AG10803 (cell line): ENCODE results near the gene SIGLEC6.
A peak's percentile ranks its signal among the peaks of the same experiment; 100 is the strongest.

ENCODE experiments used
- DNase-seq: peaks from one replicate; pipeline ENCODE4 v3.0.0; 2010; ENCODE audit warnings: low read depth
- H3K4me3 ChIP-seq: 2 replicates; pipeline ENCODE4 v1.5.1; 2011; ENCODE audit warnings: mild to moderate bottlenecking, low read length, control low read depth
- CTCF ChIP-seq: conservative IDR thresholded peaks from 2 replicates; pipeline ENCODE4 v1.5.1; 2011; ENCODE audit warnings: mild to moderate bottlenecking, low read length, control low read depth, inconsistent platforms

Gene SIGLEC6

GRCh38 chr19:51559240-51559639, 27.8 kb upstream of the SIGLEC6 start:
- DNase-seq = no peak
- no peak overlapping the region for H3K4me3 ChIP-seq
- TF ChIP-seq CTCF = no peak

- H3K4me3 ChIP-seq = no peak overlapping the region
- peak; percentile 46 for DNase-seq
- TF ChIP-seq CTCF = no peak
Observed at GRCh38 chr19:51552996-51553725, 21.7 kb upstream of the SIGLEC6 start.

- TF ChIP-seq CTCF = no peak
- no peak overlapping the region for H3K4me3 ChIP-seq
- no peak for DNase-seq
Observed at GRCh38 chr19:51552608-51552995, 21.1 kb upstream of the SIGLEC6 start.

- TF ChIP-seq CTCF = no peak
- no peak overlapping the region for H3K4me3 ChIP-seq
- no peak for DNase-seq
Observed at GRCh38 chr19:51551673-51552432, 20.4 kb upstream of the SIGLEC6 start.

- DNase-seq = no peak
- no peak overlapping the region for H3K4me3 ChIP-seq
- no peak for TF ChIP-seq CTCF
Observed at GRCh38 chr19:51550848-51551672, 19.6 kb upstream of the SIGLEC6 start.

- no peak for DNase-seq
- no peak for TF ChIP-seq CTCF
- no peak overlapping the region for H3K4me3 ChIP-seq
Observed at GRCh38 chr19:51549533-51550324, 18.3 kb upstream of the SIGLEC6 start.
